Hepatocyte (in vitro differentiated cells): ENCODE results near the gene OLFM1.

Experiments used
- CTCF ChIP-seq: fragments of 200-600 bp; sonication (generic); IDR thresholded peaks from 2 replicates; pipeline ENCODE4 v1.5.1; 2016; ENCODE audit warnings: antibody characterized with exemption, mild to moderate bottlenecking; ENCODE audit not compliant: poor library complexity
- EZH2 ChIP-seq: fragments of 200-600 bp; sonication (generic); IDR thresholded peaks from 2 replicates; pipeline ENCODE4 v1.6.1; 2016; ENCODE audit warnings: antibody characterized with exemption, mild to moderate bottlenecking, borderline replicate concordance

- TF ChIP-seq EZH2 (no peak), CTCF (no peak)
Measured at GRCh38 chr9:135056541-135056940, 30.9 kb upstream of the OLFM1 start.
